ENCODE data around the gene STAG2.

DNA sequence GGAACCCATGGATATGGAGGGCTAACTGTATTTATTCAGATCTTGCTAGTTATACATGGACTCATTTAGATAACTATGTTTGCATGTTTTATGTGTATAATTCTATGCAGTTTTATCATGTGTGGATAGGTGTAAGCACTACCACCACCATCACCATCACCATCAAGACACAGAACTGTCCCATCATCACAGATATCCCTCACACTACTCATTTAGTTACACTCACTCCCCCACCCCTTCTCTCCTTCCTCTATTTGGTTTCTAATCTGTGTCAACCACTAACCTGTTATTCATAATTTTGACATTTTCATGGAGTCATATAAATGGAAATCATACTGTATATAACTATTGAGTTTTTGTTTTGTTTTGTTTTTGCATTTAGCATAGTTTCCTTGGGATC, 43.7 kb downstream of the STAG2 start:
- TF ChIP-seq ELF4 (CRISPR knock-in tag; IDR thresholded peaks at IDR 0.05; ENCODE audit: borderline replicate concordance) (no peak), MIXL1 (CRISPR knock-in tag; IDR thresholded peaks at IDR 0.05) (no peak), CREB3 (CRISPR knock-in tag; IDR thresholded peaks at IDR 0.05) (no peak), IRF9 (CRISPR knock-in tag; IDR thresholded peaks at IDR 0.05; ENCODE audit: borderline replicate concordance) (no peak), SMC3 (IDR thresholded peaks at IDR 0.05; ENCODE audit: low read length) (no peak), ZBTB26 (CRISPR knock-in tag; IDR thresholded peaks at IDR 0.05; ENCODE audit: borderline replicate concordance) (no peak), ZSCAN5A (CRISPR knock-in tag; IDR thresholded peaks at IDR 0.05; ENCODE audit: borderline replicate concordance) (no peak), ARNTL (CRISPR knock-in tag; IDR thresholded peaks at IDR 0.05) (no peak)
- TF ChIP-seq, protein P1, sequence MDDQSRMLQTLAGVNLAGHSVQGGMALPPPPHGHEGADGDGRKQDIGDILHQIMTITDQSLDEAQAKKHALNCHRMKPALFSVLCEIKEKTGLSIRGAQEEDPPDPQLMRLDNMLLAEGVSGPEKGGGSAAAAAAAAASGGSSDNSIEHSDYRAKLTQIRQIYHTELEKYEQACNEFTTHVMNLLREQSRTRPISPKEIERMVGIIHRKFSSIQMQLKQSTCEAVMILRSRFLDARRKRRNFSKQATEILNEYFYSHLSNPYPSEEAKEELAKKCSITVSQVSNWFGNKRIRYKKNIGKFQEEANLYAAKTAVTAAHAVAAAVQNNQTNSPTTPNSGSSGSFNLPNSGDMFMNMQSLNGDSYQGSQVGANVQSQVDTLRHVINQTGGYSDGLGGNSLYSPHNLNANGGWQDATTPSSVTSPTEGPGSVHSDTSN (CRISPR knock-in tag; IDR thresholded peaks at IDR 0.05; ENCODE audit: borderline replicate concordance) = no peak

All from HepG2 (cell line).